GM12878 (cell line): ENCODE data around the gene KITLG. TPM values are rescaled to one million over a fixed set of nuclear protein-coding genes. Genes with fewer than 3 reads are reported as not detected.

ENCODE experiments used
- ATAC-seq: fragments of 200-7000 bp; cut with Tn5 transposase; 3 replicates; pipeline ENCODE4 v1.9.1; 2020; ENCODE audit warnings: mild to moderate bottlenecking, moderate library complexity
- BruUV-seq: library from RNA; stranded (reverse); fragments of 400-500 nt; replicated peaks from 2 replicates; lab custom pipeline; 2021; lab: Mats Ljungman, UMichigan
- CTCF ChIA-PET: fragments of 300-600 bp; sonication (Branson Sonifier 250); formaldehyde crosslinking; extraction: SDS; loops from one replicate; lab custom pipeline; 2021; ENCODE audit warnings: inconsistent platforms; lab: Yijun Ruan, JAX
- POLR2A ChIA-PET: fragments of 350-600 bp; formaldehyde crosslinking; extraction: SDS; loops from one replicate; lab custom pipeline; 2021; ENCODE audit warnings: inconsistent platforms; lab: Charles Lee
- RAD21 ChIA-PET: fragments of 300-600 bp; sonication (Branson Sonifier 250); formaldehyde crosslinking; loops from one replicate; lab custom pipeline; 2023; ENCODE audit warnings: antibody characterized with exemption; ENCODE audit not compliant: unreplicated experiment; lab: Charles Lee
- SMC1A ChIA-PET: fragments of 300-600 bp; sonication (Branson Sonifier 250); formaldehyde crosslinking; loops from one replicate; lab custom pipeline; 2023; ENCODE audit not compliant: unreplicated experiment, uncharacterized antibody; lab: Charles Lee
- DNase-seq: peaks from one replicate; pipeline ENCODE4 v3.0.0-alpha.2; 2011; ENCODE audit warnings: low read depth, low spot score
- FAIRE-seq: peaks from 3 replicates; lab custom pipeline; 2011; peaks lifted over from hg19 to GRCh38; lab: Jason Lieb, UNC
- H2AFZ ChIP-seq: 2 replicates; pipeline ENCODE4 v1.6.0; 2011; ENCODE audit warnings: low read depth, low read length, control low read depth; ENCODE audit not compliant: control insufficient read depth
- H3K27ac ChIP-seq: 2 replicates; pipeline ENCODE4 v1.5.1; 2011; ENCODE audit warnings: control low read depth; ENCODE audit not compliant: control insufficient read depth, insufficient read depth
- H3K27me3 ChIP-seq, 2 experiments: replicated peaks in 1 of 2; 2 replicates each; pipeline versions ENCODE4 v1.6.0 to v1.6.1; 2011; ENCODE audit warnings: low read length in 1 of 2; ENCODE audit not compliant: control insufficient read depth in 2 of 2, insufficient read depth in 2 of 2
- H3K36me3 ChIP-seq, 2 experiments: 2 replicates each; pipeline ENCODE4 v1.5.1; 2011; ENCODE audit warnings: low read length in 1 of 2; ENCODE audit not compliant: control insufficient read depth in 2 of 2, insufficient read depth in 2 of 2
- H3K4me1 ChIP-seq: 2 replicates; pipeline ENCODE4 v1.6.1; 2011; ENCODE audit warnings: mild to moderate bottlenecking, low read length, moderate library complexity, mixed read lengths; ENCODE audit not compliant: control insufficient read depth, insufficient read depth
- H3K4me2 ChIP-seq: 2 replicates; pipeline ENCODE4 v1.6.0; 2011; ENCODE audit warnings: control low read depth; ENCODE audit not compliant: control insufficient read depth, insufficient read depth
- H3K4me3 ChIP-seq: fragments of 200-600 bp; sonication (generic); 2 replicates; pipeline ENCODE4 v1.5.1; 2016
- H3K79me2 ChIP-seq: 2 replicates; pipeline ENCODE4 v1.6.0; 2011; ENCODE audit warnings: low read length; ENCODE audit not compliant: control insufficient read depth, insufficient read depth
- H3K9ac ChIP-seq: 2 replicates; pipeline ENCODE4 v1.8.0; 2011; ENCODE audit warnings: low read length, control low read depth, mixed read lengths; ENCODE audit not compliant: control insufficient read depth, insufficient read depth
- H3K9me3 ChIP-seq: replicated peaks from 3 replicates; pipeline ENCODE4 v1.5.1; 2011; ENCODE audit warnings: mild to moderate bottlenecking, low read length; ENCODE audit not compliant: control insufficient read depth, insufficient read depth
- H4K20me1 ChIP-seq: 2 replicates; pipeline ENCODE4 v1.6.0; 2011; ENCODE audit not compliant: control insufficient read depth, insufficient read depth
- CREM ChIP-seq: IDR thresholded peaks from 2 replicates; pipeline ENCODE4 v1.6.1; 2014; ENCODE audit warnings: antibody characterized with exemption, low read depth
- DPF2 ChIP-seq: fragments of 450-650 bp; IDR thresholded peaks from 2 replicates; pipeline ENCODE4 v1.6.1; 2017; ENCODE audit warnings: mild to moderate bottlenecking
- HDAC2 ChIP-seq: fragments of 200-600 bp; sonication (generic); IDR thresholded peaks from 2 replicates; pipeline ENCODE4 v1.6.1; 2017
- IRF4 ChIP-seq: IDR thresholded peaks from 2 replicates; pipeline ENCODE4 v1.6.1; 2011; ENCODE audit warnings: low read depth, low read length
- IRF5 ChIP-seq: fragments of 450-650 bp; IDR thresholded peaks from 2 replicates; pipeline ENCODE4 v1.6.1; 2017; ENCODE audit warnings: borderline replicate concordance
- KAT2A ChIP-seq: conservative IDR thresholded peaks from 2 replicates; pipeline ENCODE4 v1.6.1; 2011; ENCODE audit warnings: low read depth, low read length; ENCODE audit not compliant: control insufficient read depth
- PML ChIP-seq: IDR thresholded peaks from 2 replicates; pipeline ENCODE4 v1.6.1; 2012; ENCODE audit warnings: low read length, inconsistent platforms
- POLR2AphosphoS2 ChIP-seq: IDR thresholded peaks from 2 replicates; pipeline ENCODE4 v1.6.1; 2011; ENCODE audit warnings: low read depth, mild to moderate bottlenecking, low read length, improper control_type of control experiment, moderate library complexity
- SIN3A ChIP-seq: IDR thresholded peaks from 2 replicates; pipeline ENCODE4 v1.6.1; 2012; ENCODE audit warnings: low read depth, low read length, improper control_type of control experiment
- SREBF2 ChIP-seq: IDR thresholded peaks from 2 replicates; pipeline ENCODE4 v1.6.1; 2012; ENCODE audit warnings: mild to moderate bottlenecking, low read length
- TARDBP ChIP-seq: IDR thresholded peaks from 2 replicates; pipeline ENCODE4 v1.6.1; 2016; ENCODE audit warnings: borderline replicate concordance
- WRNIP1 ChIP-seq: IDR thresholded peaks from 2 replicates; pipeline ENCODE4 v1.6.1; 2011; ENCODE audit warnings: low read depth, low read length, improper control_type of control experiment, borderline replicate concordance
- WGBS: methylation state at CpG from one replicate; pipeline ENCODE4 v1.1.6; 2016; ENCODE audit warnings: low lambda C conversion rate; ENCODE audit not compliant: insufficient replicate concordance, insufficient coverage; ENCODE audit errors: missing lambda C conversion rate; 5-methylcytosine and 5-hydroxymethylcytosine counted together
- in situ Hi-C: fragments of 300-500 bp; cut with MboI; formaldehyde crosslinking; loops from 9 replicates; pipeline ENCODE4 v1.14.3; 2018; ENCODE audit warnings: mixed read lengths
- intact Hi-C: fragments of 100-400 bp; cut with micrococcal nuclease; formaldehyde crosslinking; loops from one replicate; pipeline ENCODE4 v1.14.2; 2022; ENCODE audit not compliant: unreplicated experiment
- polyA plus RNA-seq, 11 experiments: library from polyadenylated mRNA; depleted of rRNA in 4 of 11; unstranded in 6 of 11; stranded (reverse) in 5 of 11; fragments of >200 nt; fragmentation: Nextera tagmentation in 4 of 11; fragmentation: Illumina TruSeq in 1 of 11; extraction: Ambion mirVana in 4 of 11; extraction: Trizol in 1 of 11; gene quantifications; 1 replicate in 1 of 11; 2 replicates in 10 of 11; pipeline versions ENCODE4 v1.2.1 to v1.2.3, GENCODE V29; 2011 to 2016; ENCODE audit warnings: inconsistent platforms in 2 of 11, missing spikeins in 2 of 11, low read depth in 1 of 11
- total RNA-seq, 4 experiments: library from RNA; depleted of rRNA in 3 of 4; stranded (reverse); fragments of >200 nt in 3 of 4; fragmentation: Illumina TruSeq in 1 of 4; extraction: Trizol in 1 of 4; gene quantifications; 2 replicates each; pipeline versions ENCODE4 v1.2.1 to v1.2.3, GENCODE V29; 2013 to 2021

KITLG gene
- total and polyA plus RNA-seq, 10 of the 15 experiments (the other 5 are each of a cell fraction or from before 2014, with no cell fraction given): 0.02 to 0.51 (median 0.09) TPM; not detected in 1

GRCh38 chr12:88591343-88591742 is 11.1 kb upstream of the KITLG start:
- ChIA-PET CTCF (no interaction called here), POLR2A (no interaction called here), RAD21 (no interaction called here), SMC1A (no interaction called here)
- H3K27me3 ChIP-seq: no peaks in the 10 kb centered on the region
- no peaks in the 10 kb centered on the region for H4K20me1 ChIP-seq
- in situ Hi-C loops (no loop called here), intact Hi-C loops (no loop called here)
- DNase-seq (no peak), FAIRE-seq (no peak), ATAC-seq (no peak)
- no peak overlapping the region for H3K4me3 ChIP-seq
- no peak overlapping the region for H3K27ac ChIP-seq
- no peak overlapping the region for H3K4me2 ChIP-seq
- no peaks in the 10 kb centered on the region for H3K79me2 ChIP-seq
- TF ChIP-seq SREBF2 (no peak), CREM (no peak), POLR2AphosphoS2 (no peak), HDAC2 (no peak), IRF4 (no peak), TARDBP (no peak), SIN3A (no peak), WRNIP1 (no peak), IRF5 (no peak), PML (no peak), KAT2A (no peak), DPF2 (no peak)
- H3K4me1 ChIP-seq: no peaks in the 10 kb centered on the region
- BruUV-seq: no TSS peak
- no peak overlapping the region for H2AFZ ChIP-seq
- no peak overlapping the region for H3K9ac ChIP-seq
- H3K36me3 ChIP-seq: no peaks in the 10 kb centered on the region
- no peaks in the 10 kb centered on the region for H3K9me3 ChIP-seq
- WGBS: 29% methylated on average over 2 of the region's 2 CpGs
